A549 (cell line): ENCODE results near the gene CFL2. TPM values are rescaled to one million over a fixed set of nuclear protein-coding genes. Genes with fewer than 3 reads are reported as not detected.
"Not testable (repeated sequence)": the region's sequence is repeated elsewhere in the genome, so short reads cannot be mapped to it uniquely, and the experiment has no call there.

Experiments used
- ATAC-seq, 2 experiments: fragments of 200-7000 bp in 1 of 2; fragments of >200 bp in 1 of 2; cut with Nextera tagmentation in 1 of 2; cut with Tn5 transposase in 1 of 2; 3 replicates each; pipeline versions ENCODE4 v1.8.0 to v1.9.1; 2018 to 2020; ENCODE audit warnings: mild to moderate bottlenecking in 1 of 2, moderate library complexity in 1 of 2
- CTCF ChIA-PET: fragments of 300-600 bp; sonication (Branson Sonifier 250); formaldehyde crosslinking; extraction: SDS; loops from one replicate; lab custom pipeline; 2021; ENCODE audit warnings: antibody characterized with exemption, inconsistent platforms; lab: Yijun Ruan, JAX
- POLR2A ChIA-PET: fragments of 350-600 bp; formaldehyde crosslinking; extraction: SDS; loops from one replicate; lab custom pipeline; 2021; ENCODE audit warnings: antibody characterized with exemption, inconsistent platforms; lab: Yijun Ruan, JAX
- DNase-seq, 2 experiments: peaks; one replicate each; pipeline versions ENCODE4 v3.0.0 to v3.0.0-alpha.2; 2011 to 2016; ENCODE audit warnings: low read depth in 1 of 2, low spot score in 1 of 2
- FAIRE-seq: peaks from 2 replicates; lab custom pipeline; 2011; peaks lifted over from hg19 to GRCh38; lab: Jason Lieb, UNC
- H3K27ac ChIP-seq, 2 experiments: fragments of >200 bp; sonication (Bioruptor Twin); formaldehyde crosslinking; 3 replicates each; pipeline ENCODE4 v1.5.1; 2016 to 2017
- H3K4me1 ChIP-seq: fragments of >200 bp; sonication (Bioruptor Twin); formaldehyde crosslinking; 3 replicates; pipeline ENCODE4 v1.6.1; 2016
- H3K4me2 ChIP-seq: fragments of >200 bp; sonication (Bioruptor Twin); formaldehyde crosslinking; 3 replicates; pipeline ENCODE4 v1.6.1; 2016
- H3K4me3 ChIP-seq: fragments of >200 bp; sonication (Bioruptor Twin); formaldehyde crosslinking; 3 replicates; pipeline ENCODE4 v1.5.1; 2016
- H3K9me3 ChIP-seq: fragments of >200 bp; sonication (Bioruptor Twin); formaldehyde crosslinking; 3 replicates; pipeline ENCODE4 v1.6.1; 2016
- CBX2 ChIP-seq: fragments of 200-600 bp; sonication (generic); IDR thresholded peaks from 2 replicates; pipeline ENCODE4 v1.6.1; 2016; ENCODE audit warnings: low read depth, mild to moderate bottlenecking, borderline replicate concordance
- CBX8 ChIP-seq: fragments of 200-600 bp; sonication (generic); IDR thresholded peaks from 2 replicates; pipeline ENCODE4 v1.6.1; 2016
- EHF ChIP-seq: fragments of 250-450 bp; sonication (Bioruptor Pico); IDR thresholded peaks from 2 replicates; pipeline ENCODE4 v1.5.0; 2020; ENCODE audit warnings: mild to moderate bottlenecking
- GATA3 ChIP-seq: IDR thresholded peaks from 2 replicates; pipeline ENCODE4 v1.6.1; 2012; ENCODE audit warnings: borderline replicate concordance
- HOXA7 ChIP-seq: fragments of 250-450 bp; sonication (Bioruptor Pico); IDR thresholded peaks from 2 replicates; pipeline ENCODE4 v1.5.0; 2020; ENCODE audit warnings: mild to moderate bottlenecking, moderate library complexity
- JUNB ChIP-seq: fragments of >200 bp; sonication (Bioruptor Twin); formaldehyde crosslinking; IDR thresholded peaks from 2 replicates; pipeline ENCODE4 v1.6.1; 2016
- KDM5A ChIP-seq: fragments of 200-600 bp; sonication (generic); IDR thresholded peaks from 2 replicates; pipeline ENCODE4 v1.6.1; 2016; ENCODE audit warnings: antibody characterized with exemption, mild to moderate bottlenecking
- MAFK ChIP-seq: fragments of 450-650 bp; IDR thresholded peaks from 2 replicates; pipeline ENCODE4 v1.6.1; 2014; ENCODE audit not compliant: partially characterized antibody
- NFE2L2 ChIP-seq: fragments of 150-350 bp; conservative IDR thresholded peaks from 2 replicates; pipeline ENCODE4 v1.6.1; 2014; ENCODE audit warnings: low read length
- RNF2 ChIP-seq: fragments of 200-600 bp; sonication (generic); IDR thresholded peaks from 2 replicates; pipeline ENCODE4 v1.6.1; 2016; ENCODE audit warnings: low read depth, mild to moderate bottlenecking, antibody characterized with exemption, moderate library complexity, borderline replicate concordance
- SREBF2 ChIP-seq: fragments of 450-650 bp; IDR thresholded peaks from 2 replicates; pipeline ENCODE4 v1.6.1; 2014; ENCODE audit warnings: mild to moderate bottlenecking, moderate library complexity
- ZFP36 ChIP-seq: fragments of 450-650 bp; IDR thresholded peaks from 2 replicates; pipeline ENCODE4 v1.6.1; 2014; ENCODE audit warnings: borderline replicate concordance; ENCODE audit not compliant: partially characterized antibody
- ZNF302 ChIP-seq: fragments of 250-450 bp; sonication (Bioruptor Pico); IDR thresholded peaks from 2 replicates; pipeline ENCODE4 v1.9.0; 2021; ENCODE audit warnings: inconsistent platforms, mild to moderate bottlenecking, moderate library complexity
- WGBS: methylation state at CpG from one replicate; pipeline ENCODE4 v1.1.6; 2017; ENCODE audit errors: missing lambda C conversion rate; 5-methylcytosine and 5-hydroxymethylcytosine counted together
- polyA plus RNA-seq, 4 experiments: library from polyadenylated mRNA; depleted of rRNA in 3 of 4; stranded (reverse); fragments of >200 nt; fragmentation: RNase III in 1 of 4; extraction: RNeasy Plus Mini Kit Qiagen cat#74134 plus additional on column Dnase treatment in 1 of 4; gene quantifications; 2 replicates in 3 of 4; 3 replicates in 1 of 4; pipeline ENCODE4 v1.2.3, GENCODE V29; 2011 to 2017
- TF ChIP-seq, protein P1 (sequence below): IDR thresholded peaks from 2 replicates; pipeline ENCODE4 v1.6.1; 2012; ENCODE audit warnings: low read depth, borderline replicate concordance
- TF ChIP-seq, protein P2 (sequence below): fragments of >200 bp; sonication (Bioruptor Twin); formaldehyde crosslinking; IDR thresholded peaks from 2 replicates; pipeline ENCODE4 v1.6.1; 2016
- TF ChIP-seq, protein P3 (sequence below): fragments of 250-450 bp; sonication (Bioruptor Pico); IDR thresholded peaks from 2 replicates; pipeline ENCODE4 v1.5.0; 2021; ENCODE audit warnings: mild to moderate bottlenecking, moderate library complexity, borderline replicate concordance

Gene CFL2
- polyA plus RNA-seq, 2 of the 4 experiments (the other 2 are of a cell fraction), result 105 to 167 TPM

DNA sequence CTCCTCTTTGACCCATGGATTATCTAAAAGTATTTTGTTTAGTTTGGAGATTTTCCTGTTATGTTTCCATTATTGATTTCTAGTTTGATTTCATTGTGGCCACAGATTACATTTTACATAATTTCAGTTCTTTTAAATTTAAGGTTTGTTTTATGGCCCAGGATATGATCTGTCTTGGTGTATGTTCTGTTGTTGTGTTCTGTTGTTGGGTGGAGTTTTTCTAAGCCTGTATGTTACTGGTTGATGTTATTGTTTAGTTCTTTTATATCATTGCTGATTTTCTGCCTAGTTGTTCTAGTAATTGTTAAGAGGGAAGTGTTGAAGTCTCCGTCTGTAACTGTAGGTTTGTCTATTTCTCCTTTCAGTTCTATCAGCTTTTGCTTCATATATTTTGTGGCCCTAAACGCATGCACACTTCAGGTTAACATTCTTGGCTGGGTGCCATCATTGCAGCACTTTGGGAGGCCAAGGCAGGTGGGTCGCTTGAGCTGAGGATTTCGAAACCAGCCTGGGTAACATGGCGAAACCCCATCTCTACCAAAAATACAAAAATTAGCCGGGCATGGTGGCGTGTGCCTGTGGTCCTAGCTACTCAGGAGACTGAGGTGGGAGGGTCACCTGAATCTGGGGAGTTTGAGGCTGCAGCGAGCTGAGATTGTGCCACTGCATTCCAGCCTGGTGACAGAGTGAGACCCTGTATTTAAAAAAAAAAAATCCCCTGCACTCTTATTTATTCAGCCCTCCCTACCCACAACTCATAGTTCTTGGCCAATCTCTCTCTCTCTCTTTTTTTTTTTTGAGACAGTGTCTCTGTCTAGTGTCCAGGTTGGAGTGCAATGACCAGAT lies 28.1 kb upstream of the CFL2 start:
- Histone ChIP-seq H3K27ac (no peak overlapping the region), H3K4me1 (no peaks in the 10 kb centered on the region), H3K4me3 (no peak overlapping the region), H3K4me2 (no peak overlapping the region), H3K9me3 (no peaks in the 10 kb centered on the region)
- DNase-seq (no peak), FAIRE-seq (no peak), ATAC-seq (no peak)
- WGBS, result 83% methylated on average over 8 of the region's 8 CpGs
- POLR2A ChIA-PET, result no interaction called here
- CTCF ChIA-PET, result interaction anchor here (0.6 to 2.8 kb wide), 4 partner anchors 20 to 173 kb away, joined by 3 to 11 read pairs (median 6); no protein-coding TSS in a partner anchor
- TF ChIP-seq CBX2 (no peak), NFE2L2 (no peak), EHF (CRISPR knock-in tag) (no peak), MAFK (no peak), SREBF2 (no peak), JUNB (no peak), ZFP36 (no peak)

DNA sequence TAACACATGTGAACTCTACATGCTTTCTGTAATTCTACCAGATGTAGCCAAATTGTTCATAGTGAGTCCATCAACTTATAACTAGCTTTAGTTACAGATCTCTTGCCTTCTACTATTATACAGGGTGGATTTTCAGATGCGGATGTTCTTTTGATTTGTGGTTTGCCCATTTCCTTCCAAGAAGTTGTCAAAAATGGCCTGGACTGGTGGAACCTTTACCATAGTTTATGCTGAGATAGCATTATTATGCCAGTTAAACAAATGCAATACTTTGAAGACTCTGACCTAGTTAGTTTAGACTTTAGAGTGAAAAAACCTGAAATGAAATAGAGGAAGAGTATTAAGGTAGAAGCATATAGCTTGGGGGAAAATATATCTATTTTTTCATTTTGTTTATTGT lies 27.4 kb upstream of the CFL2 start:
- WGBS, result 94% methylated on average over 1 of the region's 1 CpG
- Histone ChIP-seq H3K4me3 (no peak overlapping the region), H3K27ac (no peak overlapping the region), H3K9me3 (no peaks in the 10 kb centered on the region), H3K4me2 (no peak overlapping the region), H3K4me1 (no peaks in the 10 kb centered on the region)
- ChIA-PET CTCF (interaction anchor here (0.6 to 2.8 kb wide), 4 partner anchors 19 to 172 kb away, joined by 3 to 11 read pairs (median 6); no protein-coding TSS in a partner anchor), POLR2A (no interaction called here)
- FAIRE-seq (no peak), DNase-seq (no peak), ATAC-seq (no peak)
- TF ChIP-seq EHF (CRISPR knock-in tag) (no peak), MAFK (peak; percentile 93)
- TF ChIP-seq, protein P1, sequence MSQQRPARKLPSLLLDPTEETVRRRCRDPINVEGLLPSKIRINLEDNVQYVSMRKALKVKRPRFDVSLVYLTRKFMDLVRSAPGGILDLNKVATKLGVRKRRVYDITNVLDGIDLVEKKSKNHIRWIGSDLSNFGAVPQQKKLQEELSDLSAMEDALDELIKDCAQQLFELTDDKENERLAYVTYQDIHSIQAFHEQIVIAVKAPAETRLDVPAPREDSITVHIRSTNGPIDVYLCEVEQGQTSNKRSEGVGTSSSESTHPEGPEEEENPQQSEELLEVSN, result no peak

DNA sequence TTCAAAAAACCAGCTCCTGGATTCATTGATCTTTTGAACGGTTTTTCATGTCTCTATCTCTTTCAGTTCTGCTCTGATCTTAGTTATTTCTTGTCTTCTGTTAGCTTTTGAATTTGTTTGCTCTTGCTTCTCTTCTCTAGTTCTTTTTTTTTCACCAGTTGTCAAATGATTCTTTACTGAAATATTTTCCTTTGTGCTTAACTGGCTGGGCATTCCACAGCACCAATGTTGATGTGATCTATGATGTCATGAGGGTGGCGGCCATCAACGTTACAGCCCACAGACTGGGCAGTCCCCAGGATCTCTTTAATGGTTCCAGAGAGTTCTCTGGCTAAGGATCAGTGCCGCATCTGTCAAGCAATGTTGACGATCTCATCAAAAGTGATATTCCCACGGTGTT lies 25.7 kb upstream of the CFL2 start:
- CTCF ChIA-PET, POLR2A ChIA-PET, H3K4me1 ChIP-seq, H3K4me3 ChIP-seq, FAIRE-seq, ATAC-seq, DNase-seq, H3K4me2 ChIP-seq, H3K9me3 ChIP-seq, H3K27ac ChIP-seq: not testable (repeated sequence)
- WGBS, result 76% methylated on average over 6 of the region's 6 CpGs

DNA sequence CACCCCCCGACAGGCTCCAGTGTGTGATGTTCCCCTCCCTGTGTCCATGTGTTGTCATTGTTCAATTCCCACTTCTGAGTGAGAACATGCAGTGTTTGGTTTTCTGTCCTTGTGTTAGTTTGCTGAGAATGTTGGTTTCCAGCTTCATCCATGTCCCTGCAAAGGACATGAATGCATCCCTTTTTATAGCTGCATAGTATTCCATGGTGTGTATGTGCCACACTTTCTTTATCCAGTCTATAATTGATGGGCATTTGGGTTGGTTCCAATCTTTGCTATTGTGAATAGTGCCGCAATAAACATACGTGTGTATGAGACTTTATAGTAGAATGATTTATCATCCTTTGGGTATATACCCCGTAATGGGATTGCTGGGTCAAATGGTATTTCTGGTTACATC lies 22.7 kb upstream of the CFL2 start:
- H3K27ac ChIP-seq, ATAC-seq, H3K4me3 ChIP-seq, H3K9me3 ChIP-seq, FAIRE-seq, DNase-seq, H3K4me2 ChIP-seq, POLR2A ChIA-PET: not testable (repeated sequence)
- peaks cover 13% of the 10 kb centered on the region for H3K4me1 ChIP-seq
- CTCF ChIA-PET, result interaction anchor here (0.6 kb wide), 1 partner anchor 57 kb away, joined by 3 read pairs; no protein-coding TSS in a partner anchor
- WGBS, result 81% methylated on average over 4 of the region's 4 CpGs

DNA sequence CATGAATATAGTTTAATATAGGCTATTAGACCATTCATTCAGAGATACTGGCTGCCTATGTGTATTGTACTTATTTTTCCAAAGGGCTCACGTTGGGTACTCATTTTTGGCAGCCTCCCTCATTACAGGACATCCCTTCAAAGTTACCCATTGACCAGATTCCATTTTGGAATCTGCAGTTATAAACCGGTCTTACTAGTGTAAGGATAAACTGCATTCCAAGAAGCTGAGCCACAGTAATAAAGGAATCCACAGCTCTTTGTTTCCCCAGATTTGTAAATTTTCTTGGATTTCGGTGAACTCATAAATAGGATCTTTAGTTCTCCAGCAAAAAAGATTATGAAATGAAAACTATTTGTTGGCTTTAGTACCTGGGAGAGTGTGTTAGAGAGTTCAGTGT lies 18.9 kb upstream of the CFL2 start:
- 10% methylated on average over 3 of the region's 3 CpGs for WGBS
- no peak for TF ChIP-seq KDM5A
- TF ChIP-seq, protein P1, result no peak
- TF ChIP-seq RNF2, result no peak
- TF ChIP-seq CBX8, result no peak
- no peak for TF ChIP-seq HOXA7 (CRISPR knock-in tag)
- TF ChIP-seq, protein P2, sequence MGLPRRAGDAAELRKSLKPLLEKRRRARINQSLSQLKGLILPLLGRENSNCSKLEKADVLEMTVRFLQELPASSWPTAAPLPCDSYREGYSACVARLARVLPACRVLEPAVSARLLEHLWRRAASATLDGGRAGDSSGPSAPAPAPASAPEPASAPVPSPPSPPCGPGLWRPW, result no peak
- TF ChIP-seq ZNF302 (CRISPR knock-in tag), result no peak
- no peak for TF ChIP-seq CBX2
- TF ChIP-seq GATA3, result no peak
- TF ChIP-seq, protein P3, sequence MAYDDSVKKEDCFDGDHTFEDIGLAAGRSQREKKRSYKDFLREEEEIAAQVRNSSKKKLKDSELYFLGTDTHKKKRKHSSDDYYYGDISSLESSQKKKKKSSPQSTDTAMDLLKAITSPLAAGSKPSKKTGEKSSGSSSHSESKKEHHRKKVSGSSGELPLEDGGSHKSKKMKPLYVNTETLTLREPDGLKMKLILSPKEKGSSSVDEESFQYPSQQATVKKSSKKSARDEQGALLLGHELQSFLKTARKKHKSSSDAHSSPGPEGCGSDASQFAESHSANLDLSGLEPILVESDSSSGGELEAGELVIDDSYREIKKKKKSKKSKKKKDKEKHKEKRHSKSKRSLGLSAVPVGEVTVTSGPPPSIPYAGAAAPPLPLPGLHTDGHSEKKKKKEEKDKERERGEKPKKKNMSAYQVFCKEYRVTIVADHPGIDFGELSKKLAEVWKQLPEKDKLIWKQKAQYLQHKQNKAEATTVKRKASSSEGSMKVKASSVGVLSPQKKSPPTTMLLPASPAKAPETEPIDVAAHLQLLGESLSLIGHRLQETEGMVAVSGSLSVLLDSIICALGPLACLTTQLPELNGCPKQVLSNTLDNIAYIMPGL, result no peak
- TF ChIP-seq JUNB, result no peak
- no peak for TF ChIP-seq SREBF2
- peak overlapping the region; percentile 47 for H3K4me2 ChIP-seq
- peaks cover 13% of the 10 kb centered on the region for H3K4me1 ChIP-seq
- H3K4me3 ChIP-seq, result no peak overlapping the region
- H3K27ac ChIP-seq, result peak overlapping the region in 1 of 2 experiments; percentile 20; a peak in 2 of 6 replicates
- H3K9me3 ChIP-seq, result no peaks in the 10 kb centered on the region
- ChIA-PET POLR2A (interaction anchor here (0.6 kb wide), 1 partner anchor 800 kb away, joined by 3 read pairs; no protein-coding TSS in a partner anchor), CTCF (interaction anchor here (0.6 to 4.5 kb wide), 5 partner anchors 11 to 781 kb away, joined by 3 to 34 read pairs (median 4); no protein-coding TSS in a partner anchor)
- FAIRE-seq, result no peak
- no peak for DNase-seq
- peak in 1 of 2 experiments; percentile 62; a peak in 2 of 6 replicates for ATAC-seq
